GM21447 (cell line): ENCODE data around the gene BCKDK.
A peak's percentile ranks its signal among the peaks of the same experiment; 100 is the strongest.
"Not testable (repeated sequence)": the region's sequence is repeated elsewhere in the genome, so short reads cannot be mapped to it uniquely, and the experiment has no call there.

ENCODE experiments used
- ATAC-seq: cut with Tn5 transposase; IDR thresholded peaks from one replicate; pipeline ENCODE4 v1.9.1; 2021; ENCODE audit not compliant: unreplicated experiment

Gene BCKDK

GRCh38 chr16:31094424-31095120 lies 13.6 kb upstream of the BCKDK start, which contains the start of gene VKORC1:
Gene VKORC1, minus strand, starts transcription at chr16:31094797. Its CDS starts 68 bp downstream, at chr16:31094729.
- peak; percentile 78 for ATAC-seq

- ATAC-seq, result no peak
These were observed 8.1 kb upstream of the BCKDK start for GRCh38 chr16:31099860-31100638.

- not testable (repeated sequence) for ATAC-seq
These were observed 7.1 kb upstream of the BCKDK start for GRCh38 chr16:31100876-31101641.

GRCh38 chr16:31105677-31106213 lies 2.4 kb upstream of the BCKDK start:
- ATAC-seq, result no peak

GRCh38 chr16:31106509-31107464 lies 1.4 kb upstream of the BCKDK start:
- ATAC-seq, result no peak

GRCh38 chr16:31107465-31107867 lies 720 bp upstream of the BCKDK start:
- peak; percentile 72 for ATAC-seq

GRCh38 chr16:31108794-31109558 lies 790 bp downstream of the BCKDK start:
- no peak for ATAC-seq

GRCh38 chr16:31109622-31110021 lies 1.4 kb downstream of the BCKDK start:
- ATAC-seq, result no peak

- ATAC-seq, result no peak
These were observed 2.2 kb downstream of the BCKDK start for GRCh38 chr16:31110106-31111034.

GRCh38 chr16:31111881-31112466 lies 3.8 kb downstream of the BCKDK start:
- ATAC-seq, result no peak

GRCh38 chr16:31112711-31113110 lies 4.5 kb downstream of the BCKDK start:
- no peak for ATAC-seq

- no peak for ATAC-seq
These were observed 5.2 kb downstream of the BCKDK start for GRCh38 chr16:31113121-31114120.

- ATAC-seq, result no peak
These were observed 6.3 kb downstream of the BCKDK start for GRCh38 chr16:31114468-31114867.

GRCh38 chr16:31117384-31118222 lies 9.4 kb downstream of the BCKDK start, which contains the start of gene KAT8:
Gene KAT8, plus strand, starts transcription at chr16:31117664. Its CDS starts 18 bp downstream, at chr16:31117682.
- ATAC-seq, result peak; percentile 91

GRCh38 chr16:31118223-31119155 lies 10.3 kb downstream of the BCKDK start:
- no peak for ATAC-seq
